Astrocyte of the spinal cord (primary cell): Measurements from ENCODE around the gene LILRB2.
"Not testable (repeated sequence)": the region's sequence is repeated elsewhere in the genome, so short reads cannot be mapped to it uniquely, and the experiment has no call there.

Source experiments
- DNase-seq: peaks from one replicate; pipeline ENCODE4 v3.0.0; 2011; ENCODE audit warnings: low read depth, low spot score
- H3K4me3 ChIP-seq: 2 replicates; pipeline ENCODE4 v1.5.1; 2011; ENCODE audit warnings: low read depth, mild to moderate bottlenecking, low read length, moderate library complexity
- CTCF ChIP-seq: IDR thresholded peaks from 2 replicates; pipeline ENCODE4 v1.5.1; 2012; ENCODE audit warnings: low read depth, mild to moderate bottlenecking, low read length, inconsistent platforms
- in situ Hi-C: cut with HindIII; loops from 2 replicates; pipeline ENCODE4 v1.10.0; 2017; ENCODE audit warnings: low sequenced_read_pairs

Gene LILRB2

GRCh38 chr19:54240372-54241336 lies 40.3 kb downstream of the LILRB2 start:
- in situ Hi-C loops, H3K4me3 ChIP-seq, DNase-seq: not testable (repeated sequence)

GRCh38 chr19:54239491-54240371 lies 41.2 kb downstream of the LILRB2 start:
- H3K4me3 ChIP-seq, DNase-seq, in situ Hi-C loops: not testable (repeated sequence)

GRCh38 chr19:54233941-54234340 lies 47.0 kb downstream of the LILRB2 start:
- TF ChIP-seq CTCF: no peak
- no peak overlapping the region for H3K4me3 ChIP-seq
- in situ Hi-C loops: no loop called here
- DNase-seq: no peak

- DNase-seq: peak; percentile 69
- in situ Hi-C loops: no loop called here
- TF ChIP-seq CTCF: peak; percentile 95
- H3K4me3 ChIP-seq: no peak overlapping the region
Observed at GRCh38 chr19:54231077-54231931, 49.6 kb downstream of the LILRB2 start.

- no peak for DNase-seq
- TF ChIP-seq CTCF: no peak
- in situ Hi-C loops: no loop called here
- H3K4me3 ChIP-seq: no peak overlapping the region
Observed at GRCh38 chr19:54230031-54230430, 50.9 kb downstream of the LILRB2 start.

- DNase-seq: no peak
- no peak overlapping the region for H3K4me3 ChIP-seq
- no peak for TF ChIP-seq CTCF
- in situ Hi-C loops: no loop called here
Observed at GRCh38 chr19:54229146-54229545, 51.8 kb downstream of the LILRB2 start.

GRCh38 chr19:54224619-54225018 lies 56.3 kb downstream of the LILRB2 start:
- in situ Hi-C loops: not testable (repeated sequence)

GRCh38 chr19:54223937-54224281 lies 57.0 kb downstream of the LILRB2 start:
- in situ Hi-C loops, DNase-seq: not testable (repeated sequence)

More at GRCh38 chr19:54224619-54225018, 56.3 kb downstream of the LILRB2 start:
- DNase-seq, H3K4me3 ChIP-seq: not testable (repeated sequence)

More at GRCh38 chr19:54223937-54224281, 57.0 kb downstream of the LILRB2 start:
- not testable (repeated sequence) for H3K4me3 ChIP-seq
